Stimulated activated naive CD8-positive, alpha-beta T cell treated with anti-CD3 and anti-CD28 coated beads, Interleukin-15, Interleukin-2, amounts not matched to agents 100 ng/mL and 50 ng/mL, for 24 hours (primary cell): ENCODE results near the gene PPT2.

ENCODE experiments used
- H3K27ac Mint-ChIP-seq: one replicate; pipeline ENCODE4 v1.8.0; 2021; ENCODE audit warnings: mild to moderate bottlenecking, mixed read lengths
- H3K27me3 Mint-ChIP-seq: one replicate; pipeline ENCODE4 v1.8.0; 2021; ENCODE audit warnings: mixed read lengths
- H3K36me3 Mint-ChIP-seq: one replicate; pipeline ENCODE4 v1.8.0; 2021; ENCODE audit warnings: low read depth, mixed read lengths
- H3K4me1 Mint-ChIP-seq: one replicate; pipeline ENCODE4 v1.8.0; 2021; ENCODE audit warnings: low read depth, mixed read lengths
- H3K4me3 Mint-ChIP-seq: one replicate; pipeline ENCODE4 v1.8.0; 2021; ENCODE audit warnings: mild to moderate bottlenecking, mixed read lengths
- H3K9me3 Mint-ChIP-seq: one replicate; pipeline ENCODE4 v1.8.0; 2021; ENCODE audit warnings: mixed read lengths

PPT2 gene

GRCh38 chr6:32154514-32155161, 697 bp downstream of the PPT2 start:
- peak overlapping the region; percentile 95 for H3K4me3 Mint-ChIP-seq
- H3K36me3 Mint-ChIP-seq = peaks cover 26% of the 10 kb centered on the region
- H3K4me1 Mint-ChIP-seq = peaks cover 49% of the 10 kb centered on the region
- H3K9me3 Mint-ChIP-seq = no peaks in the 10 kb centered on the region
- peak overlapping the region; percentile 91 for H3K27ac Mint-ChIP-seq
- peaks cover 16% of the 10 kb centered on the region for H3K27me3 Mint-ChIP-seq

GRCh38 chr6:32156891-32157290, 3.0 kb downstream of the PPT2 start:
- Mint-ChIP-seq H3K9me3 (no peaks in the 10 kb centered on the region), H3K4me1 (peaks cover 35% of the 10 kb centered on the region), H3K27ac (no peak overlapping the region), H3K27me3 (peaks cover 4% of the 10 kb centered on the region), H3K36me3 (peaks cover 26% of the 10 kb centered on the region), H3K4me3 (no peak overlapping the region)

GRCh38 chr6:32158052-32158451, 4.1 kb downstream of the PPT2 start:
- Mint-ChIP-seq H3K36me3 (peaks cover 33% of the 10 kb centered on the region), H3K27me3 (peaks cover under 1% of the 10 kb centered on the region), H3K4me3 (no peak overlapping the region), H3K27ac (no peak overlapping the region), H3K9me3 (no peaks in the 10 kb centered on the region), H3K4me1 (peaks cover 23% of the 10 kb centered on the region)

- no peaks in the 10 kb centered on the region for H3K27me3 Mint-ChIP-seq
- H3K4me1 Mint-ChIP-seq = no peaks in the 10 kb centered on the region
- no peaks in the 10 kb centered on the region for H3K9me3 Mint-ChIP-seq
- no peak overlapping the region for H3K27ac Mint-ChIP-seq
- no peak overlapping the region for H3K4me3 Mint-ChIP-seq
- peaks cover 30% of the 10 kb centered on the region for H3K36me3 Mint-ChIP-seq
Observed at GRCh38 chr6:32163559-32164258, 9.8 kb downstream of the PPT2 start.

- Mint-ChIP-seq H3K27ac (no peak within 1 kb of the TSS), H3K27me3 (no peaks in the 10 kb centered on the region), H3K4me1 (no peaks in the 10 kb centered on the region), H3K9me3 (no peaks in the 10 kb centered on the region), H3K4me3 (no peak within 1 kb of the TSS), H3K36me3 (peaks cover 28% of the 10 kb centered on the region)
Observed at GRCh38 chr6:32164295-32164694, 10.4 kb downstream of the PPT2 start, which contains the start of gene EGFL8. EGFL8 (plus strand) TSS chr6:32164595; CDS start chr6:32166166, 1,571 bp downstream.

- Mint-ChIP-seq H3K4me3 (no peak overlapping the region), H3K27ac (no peak overlapping the region), H3K9me3 (no peaks in the 10 kb centered on the region), H3K36me3 (peaks cover 40% of the 10 kb centered on the region), H3K4me1 (no peaks in the 10 kb centered on the region), H3K27me3 (no peaks in the 10 kb centered on the region)
Observed at GRCh38 chr6:32166411-32167061, 12.6 kb downstream of the PPT2 start.

GRCh38 chr6:32167154-32167760, 13.3 kb downstream of the PPT2 start:
- Mint-ChIP-seq H3K36me3 (peaks cover 40% of the 10 kb centered on the region), H3K27ac (no peak overlapping the region), H3K4me1 (no peaks in the 10 kb centered on the region), H3K4me3 (no peak overlapping the region), H3K27me3 (no peaks in the 10 kb centered on the region), H3K9me3 (no peaks in the 10 kb centered on the region)

GRCh38 chr6:32167761-32168262, 13.9 kb downstream of the PPT2 start:
- peaks cover 36% of the 10 kb centered on the region for H3K36me3 Mint-ChIP-seq
- no peaks in the 10 kb centered on the region for H3K27me3 Mint-ChIP-seq
- no peak overlapping the region for H3K4me3 Mint-ChIP-seq
- H3K4me1 Mint-ChIP-seq = peaks cover 4% of the 10 kb centered on the region
- H3K9me3 Mint-ChIP-seq = no peaks in the 10 kb centered on the region
- H3K27ac Mint-ChIP-seq = no peak overlapping the region

- no peaks in the 10 kb centered on the region for H3K27me3 Mint-ChIP-seq
- no peaks in the 10 kb centered on the region for H3K9me3 Mint-ChIP-seq
- H3K27ac Mint-ChIP-seq = no peak overlapping the region
- H3K4me3 Mint-ChIP-seq = no peak overlapping the region
- peaks cover 31% of the 10 kb centered on the region for H3K36me3 Mint-ChIP-seq
- peaks cover 9% of the 10 kb centered on the region for H3K4me1 Mint-ChIP-seq
Observed at GRCh38 chr6:32168350-32168749, 14.4 kb downstream of the PPT2 start.

GRCh38 chr6:32168807-32169591, 15.1 kb downstream of the PPT2 start:
- Mint-ChIP-seq H3K27me3 (no peaks in the 10 kb centered on the region), H3K4me3 (no peak overlapping the region), H3K4me1 (peaks cover 16% of the 10 kb centered on the region), H3K27ac (peak overlapping the region; percentile 26), H3K36me3 (peaks cover 31% of the 10 kb centered on the region), H3K9me3 (no peaks in the 10 kb centered on the region)

GRCh38 chr6:32170294-32170693, 16.4 kb downstream of the PPT2 start:
- Mint-ChIP-seq H3K4me1 (peaks cover 29% of the 10 kb centered on the region), H3K27me3 (no peaks in the 10 kb centered on the region), H3K9me3 (no peaks in the 10 kb centered on the region), H3K4me3 (no peak overlapping the region), H3K27ac (no peak overlapping the region), H3K36me3 (peaks cover 26% of the 10 kb centered on the region)

GRCh38 chr6:32171234-32171633, 17.3 kb downstream of the PPT2 start:
- peaks cover 26% of the 10 kb centered on the region for H3K36me3 Mint-ChIP-seq
- H3K27ac Mint-ChIP-seq = no peak overlapping the region
- no peaks in the 10 kb centered on the region for H3K27me3 Mint-ChIP-seq

GRCh38 chr6:32173051-32173727, 19.2 kb downstream of the PPT2 start:
- no peak overlapping the region for H3K4me3 Mint-ChIP-seq
- H3K36me3 Mint-ChIP-seq = peaks cover 19% of the 10 kb centered on the region
- H3K9me3 Mint-ChIP-seq = no peaks in the 10 kb centered on the region
- H3K27ac Mint-ChIP-seq = no peak overlapping the region
- no peaks in the 10 kb centered on the region for H3K27me3 Mint-ChIP-seq
- peaks cover 52% of the 10 kb centered on the region for H3K4me1 Mint-ChIP-seq

More at GRCh38 chr6:32171234-32171633, 17.3 kb downstream of the PPT2 start:
- peaks cover 32% of the 10 kb centered on the region for H3K4me1 Mint-ChIP-seq
- no peaks in the 10 kb centered on the region for H3K9me3 Mint-ChIP-seq
- H3K4me3 Mint-ChIP-seq = no peak overlapping the region

GRCh38 chr6:32174416-32174815, 20.5 kb downstream of the PPT2 start:
- peaks cover 62% of the 10 kb centered on the region for H3K4me1 Mint-ChIP-seq
- no peaks in the 10 kb centered on the region for H3K9me3 Mint-ChIP-seq
- H3K27ac Mint-ChIP-seq = no peak overlapping the region
- H3K4me3 Mint-ChIP-seq = peak overlapping the region; percentile 96
- H3K36me3 Mint-ChIP-seq = peaks cover 23% of the 10 kb centered on the region
- no peaks in the 10 kb centered on the region for H3K27me3 Mint-ChIP-seq
